Endothelial cell of umbilical vein (primary cell): ENCODE results near the gene PTK6. TPM values are rescaled to one million over a fixed set of nuclear protein-coding genes. Genes with fewer than 3 reads are reported as not detected.
A peak's percentile ranks its signal among the peaks of the same experiment; 100 is the strongest.

Experiments used
- BruUV-seq: library from RNA; stranded (reverse); fragments of 400-500 nt; replicated peaks from 2 replicates; lab custom pipeline; 2021; lab: Mats Ljungman, UMichigan
- CTCF ChIA-PET: fragments of 300-600, 350-600 bp; sonication (Branson Sonifier 250); formaldehyde crosslinking; loops from one replicate; lab custom pipeline; 2021; ENCODE audit warnings: antibody characterized with exemption, inconsistent platforms; lab: Charles Lee
- POLR2A ChIA-PET: fragments of 300-600, 350-600 bp; sonication (Branson Sonifier 250); formaldehyde crosslinking; loops from one replicate; lab custom pipeline; 2021; ENCODE audit warnings: antibody characterized with exemption, inconsistent platforms; lab: Charles Lee
- DNase-seq: peaks from one replicate; pipeline ENCODE4 v3.0.0-alpha.2; 2011; ENCODE audit warnings: low read depth, low spot score
- FAIRE-seq: peaks from 2 replicates; lab custom pipeline; 2011; peaks lifted over from hg19 to GRCh38; lab: Jason Lieb, UNC
- H2AFZ ChIP-seq: 2 replicates; pipeline ENCODE4 v1.6.0; 2012; ENCODE audit warnings: low read depth, low read length, control low read depth, inconsistent platforms
- H3K27ac ChIP-seq: 2 replicates; pipeline ENCODE4 v1.5.1; 2011; ENCODE audit warnings: low read depth, mild to moderate bottlenecking, control low read depth, low read length, moderate library complexity; ENCODE audit not compliant: insufficient read depth
- H3K27me3 ChIP-seq, 2 experiments: 2 replicates each; pipeline versions ENCODE4 v1.6.0 to v1.6.1; 2011; ENCODE audit warnings: low read length in 2 of 2, mixed read lengths in 1 of 2; ENCODE audit not compliant: control insufficient read depth in 2 of 2, insufficient read depth in 2 of 2
- H3K36me3 ChIP-seq, 2 experiments: 2 replicates in 1 of 2; 3 replicates in 1 of 2; pipeline ENCODE4 v1.5.1; 2011; ENCODE audit warnings: low read length in 2 of 2, mild to moderate bottlenecking in 1 of 2, moderate library complexity in 1 of 2; ENCODE audit not compliant: control insufficient read depth in 2 of 2, insufficient read depth in 2 of 2; ENCODE audit errors: extremely low read depth in 1 of 2
- H3K4me1 ChIP-seq: 3 replicates; pipeline ENCODE4 v1.5.1; 2011; ENCODE audit warnings: mild to moderate bottlenecking, low read length; ENCODE audit not compliant: control insufficient read depth, insufficient read depth; ENCODE audit errors: extremely low read depth
- H3K4me2 ChIP-seq: 2 replicates; pipeline ENCODE4 v1.6.1; 2011; ENCODE audit warnings: low read length, control low read depth, mixed read lengths; ENCODE audit not compliant: insufficient read depth
- H3K4me3 ChIP-seq, 3 experiments: fragments of 200-600 bp in 1 of 3; sonication (generic), shearing (Covaris generic) in 1 of 3; replicated peaks in 1 of 3; 2 replicates each; pipeline ENCODE4 v1.5.1; 2011 to 2016; ENCODE audit warnings: control low read depth in 3 of 3, low read length in 3 of 3, mild to moderate bottlenecking in 2 of 3, inconsistent platforms in 1 of 3, low read depth in 1 of 3, moderate library complexity in 1 of 3; ENCODE audit not compliant: insufficient read depth in 1 of 3
- H3K79me2 ChIP-seq: 2 replicates; pipeline ENCODE4 v1.6.0; 2012; ENCODE audit warnings: low read length, inconsistent platforms; ENCODE audit not compliant: control insufficient read depth, insufficient read depth
- H3K9ac ChIP-seq: replicated peaks from 2 replicates; pipeline ENCODE3; 2011; ENCODE audit warnings: low read length, control low read depth; ENCODE audit not compliant: insufficient read depth; ENCODE audit errors: extremely low read depth
- H3K9me1 ChIP-seq: replicated peaks from 3 replicates; pipeline ENCODE4 v1.6.0; 2011; ENCODE audit warnings: mild to moderate bottlenecking, low read length; ENCODE audit not compliant: control insufficient read depth, insufficient read depth; ENCODE audit errors: extremely low read depth
- H3K9me3 ChIP-seq: replicated peaks from 2 replicates; pipeline ENCODE4 v1.5.1; 2012; ENCODE audit warnings: low read length, inconsistent platforms; ENCODE audit not compliant: control insufficient read depth, insufficient read depth
- H4K20me1 ChIP-seq: replicated peaks from 2 replicates; pipeline ENCODE3; 2011; ENCODE audit warnings: mild to moderate bottlenecking, low read length; ENCODE audit not compliant: control insufficient read depth, insufficient read depth; ENCODE audit errors: extremely low read depth
- EZH2 ChIP-seq: IDR thresholded peaks from 2 replicates; pipeline ENCODE4 v1.6.1; 2012; ENCODE audit warnings: borderline replicate concordance, low read depth, mild to moderate bottlenecking, moderate library complexity, low read length, inconsistent platforms; ENCODE audit not compliant: severe bottlenecking
- FOS ChIP-seq: IDR thresholded peaks from 2 replicates; pipeline ENCODE4 v1.6.1; 2011; ENCODE audit warnings: mild to moderate bottlenecking, low read length, moderate library complexity, borderline replicate concordance; ENCODE audit not compliant: insufficient read depth
- GATA2 ChIP-seq: IDR thresholded peaks from 2 replicates; pipeline ENCODE4 v1.7.0; 2011; ENCODE audit warnings: low read depth, mild to moderate bottlenecking, moderate library complexity, mixed read lengths, low read length; ENCODE audit not compliant: insufficient read length, insufficient read depth
- JUN ChIP-seq: IDR thresholded peaks from 2 replicates; pipeline ENCODE4 v1.6.1; 2011; ENCODE audit warnings: borderline replicate concordance, low read depth; ENCODE audit not compliant: insufficient read length, insufficient read depth
- MAX ChIP-seq: IDR thresholded peaks from 2 replicates; pipeline ENCODE4 v1.6.1; 2011; ENCODE audit not compliant: insufficient read depth, insufficient read length
- MYC ChIP-seq: IDR thresholded peaks from one replicate; pipeline ENCODE4 v1.6.1; 2011; ENCODE audit warnings: mild to moderate bottlenecking, low read depth, low read length
- POLR2A ChIP-seq: IDR thresholded peaks from 2 replicates; pipeline ENCODE4 v1.6.1; 2012; ENCODE audit warnings: low read depth, mild to moderate bottlenecking, control low read depth, low read length
- POLR2AphosphoS5 ChIP-seq: IDR thresholded peaks from 2 replicates; pipeline ENCODE4 v1.6.1; 2012; ENCODE audit warnings: low read depth, mild to moderate bottlenecking, control low read depth, low read length, moderate library complexity; ENCODE audit not compliant: insufficient read depth
- dilution Hi-C: fragments of 300-500 bp; cut with MboI; formaldehyde crosslinking; loops from one replicate; pipeline ENCODE4 v1.15.0; 2019; ENCODE audit warnings: low sequenced_read_pairs; ENCODE audit not compliant: extremely low pct_ligation_motif_present
- intact Hi-C: fragments of 100-400 bp; cut with micrococcal nuclease; formaldehyde crosslinking; loops from one replicate; pipeline ENCODE4 v1.10.0; 2022
- polyA plus RNA-seq, 4 experiments: library from polyadenylated mRNA; depleted of rRNA in 3 of 4; stranded (reverse) in 3 of 4; unstranded in 1 of 4; fragments of >200 nt; gene quantifications; 2 replicates each; pipeline versions ENCODE4 v1.2.1 to v1.2.3, GENCODE V29; 2011 to 2012; ENCODE audit warnings: missing spikeins in 1 of 4
- total RNA-seq: library from RNA; stranded (reverse); gene quantifications from 2 replicates; pipeline ENCODE4 v1.2.3, GENCODE V29; 2021
- TF ChIP-seq, protein P1 (sequence below), 2 donors: IDR thresholded peaks; 1 replicate in 1 of 2; 2 replicates in 1 of 2; pipeline ENCODE4 v1.5.1; 2011; ENCODE audit warnings: low read length in 2 of 2, mild to moderate bottlenecking in 2 of 2, moderate library complexity in 2 of 2, control low read depth in 1 of 2, inconsistent platforms in 1 of 2, low read depth in 1 of 2; ENCODE audit not compliant: insufficient read depth in 1 of 2; ENCODE audit errors: extremely low read depth in 1 of 2

Gene PTK6
- total and polyA plus RNA-seq, 2 donors (not counting 3 experiments of a cell fraction or from before 2014, with no cell fraction given): 0.18 TPM; not detected in 1

GRCh38 chr20:63534831-63535651, 2.1 kb downstream of the PTK6 start:
- TF ChIP-seq GATA2: no peak
- no peak for TF ChIP-seq MAX
- peak; percentile 39 for TF ChIP-seq EZH2
- DNase-seq: no peak
- dilution Hi-C loops: no loop called here

GRCh38 chr20:63534427-63534830, 2.7 kb downstream of the PTK6 start:
- Histone ChIP-seq H2AFZ (no peak overlapping the region), H3K4me2 (no peak overlapping the region)

More at GRCh38 chr20:63534831-63535651, 2.1 kb downstream of the PTK6 start:
- FAIRE-seq: no peak
- ChIA-PET CTCF (interaction anchor here (0.9 to 5.7 kb wide), 3 partner anchors 38 to 440 kb away, joined by 4 to 89 read pairs (median 30); no protein-coding TSS in a partner anchor), POLR2A (no interaction called here)
- no peak overlapping the region for H3K27ac ChIP-seq
- BruUV-seq: no TSS peak
- H4K20me1 ChIP-seq: no peaks in the 10 kb centered on the region
- H3K9me1 ChIP-seq: no peaks in the 10 kb centered on the region
- no peak overlapping the region for H3K4me3 ChIP-seq
- no peaks in the 10 kb centered on the region for H3K4me1 ChIP-seq
- no peaks in the 10 kb centered on the region for H3K27me3 ChIP-seq
- no peaks in the 10 kb centered on the region for H3K79me2 ChIP-seq
- intact Hi-C loops: no loop called here
- H3K36me3 ChIP-seq: no peaks in the 10 kb centered on the region
- H3K9me3 ChIP-seq: no peaks in the 10 kb centered on the region
- no peak overlapping the region for H2AFZ ChIP-seq
- no peak overlapping the region for H3K4me2 ChIP-seq
- no peak overlapping the region for H3K9ac ChIP-seq

More at GRCh38 chr20:63534427-63534830, 2.7 kb downstream of the PTK6 start:
- intact Hi-C loops (no loop called here), dilution Hi-C loops (no loop called here)
- Histone ChIP-seq H3K36me3 (no peaks in the 10 kb centered on the region), H3K79me2 (no peaks in the 10 kb centered on the region), H4K20me1 (no peaks in the 10 kb centered on the region), H3K9me3 (no peaks in the 10 kb centered on the region), H3K9ac (no peak overlapping the region), H3K9me1 (no peaks in the 10 kb centered on the region), H3K4me1 (no peaks in the 10 kb centered on the region), H3K27ac (no peak overlapping the region), H3K4me3 (no peak overlapping the region), H3K27me3 (no peaks in the 10 kb centered on the region)
- no peak for TF ChIP-seq EZH2
- TF ChIP-seq POLR2A: no peak
- TF ChIP-seq MYC: no peak
- no peak for TF ChIP-seq FOS
- no peak for TF ChIP-seq POLR2AphosphoS5
- TF ChIP-seq GATA2: no peak
- TF ChIP-seq, protein P1, sequence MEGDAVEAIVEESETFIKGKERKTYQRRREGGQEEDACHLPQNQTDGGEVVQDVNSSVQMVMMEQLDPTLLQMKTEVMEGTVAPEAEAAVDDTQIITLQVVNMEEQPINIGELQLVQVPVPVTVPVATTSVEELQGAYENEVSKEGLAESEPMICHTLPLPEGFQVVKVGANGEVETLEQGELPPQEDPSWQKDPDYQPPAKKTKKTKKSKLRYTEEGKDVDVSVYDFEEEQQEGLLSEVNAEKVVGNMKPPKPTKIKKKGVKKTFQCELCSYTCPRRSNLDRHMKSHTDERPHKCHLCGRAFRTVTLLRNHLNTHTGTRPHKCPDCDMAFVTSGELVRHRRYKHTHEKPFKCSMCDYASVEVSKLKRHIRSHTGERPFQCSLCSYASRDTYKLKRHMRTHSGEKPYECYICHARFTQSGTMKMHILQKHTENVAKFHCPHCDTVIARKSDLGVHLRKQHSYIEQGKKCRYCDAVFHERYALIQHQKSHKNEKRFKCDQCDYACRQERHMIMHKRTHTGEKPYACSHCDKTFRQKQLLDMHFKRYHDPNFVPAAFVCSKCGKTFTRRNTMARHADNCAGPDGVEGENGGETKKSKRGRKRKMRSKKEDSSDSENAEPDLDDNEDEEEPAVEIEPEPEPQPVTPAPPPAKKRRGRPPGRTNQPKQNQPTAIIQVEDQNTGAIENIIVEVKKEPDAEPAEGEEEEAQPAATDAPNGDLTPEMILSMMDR (IDR thresholded peaks at IDR 0.05; ENCODE audit: extremely low read depth in 1 of 2, insufficient read depth in 1 of 2, low read depth in 1 of 2, low read length in 2 of 2): no peak
- TF ChIP-seq JUN: no peak
- TF ChIP-seq MAX: no peak
- POLR2A ChIA-PET: no interaction called here
- no TSS peak for BruUV-seq
- FAIRE-seq: no peak
- no peak for DNase-seq
- CTCF ChIA-PET: interaction anchor here (0.9 to 5.7 kb wide), 2 partner anchors 38 to 439 kb away, joined by 4 to 30 read pairs; no protein-coding TSS in a partner anchor
